NCI-H82 treated with DMSO at 0.1 percent for 48 hours (cell line): ENCODE measurements around the gene MDGA2.
"Not testable (repeated sequence)": the region's sequence is repeated elsewhere in the genome, so short reads cannot be mapped to it uniquely, and the experiment has no call there.

ENCODE experiments used
- DNase-seq: peaks from one replicate; lab custom pipeline; 2025; ENCODE audit not compliant: unreplicated experiment; lab: John Stamatoyannopoulos, UW

Gene MDGA2

GRCh38 chr14:47624126-47624525, 51.3 kb downstream of the MDGA2 start:
- DNase-seq = not testable (repeated sequence)

- no peak for DNase-seq
Observed at GRCh38 chr14:47619392-47619791, 56.0 kb downstream of the MDGA2 start.

DNA sequence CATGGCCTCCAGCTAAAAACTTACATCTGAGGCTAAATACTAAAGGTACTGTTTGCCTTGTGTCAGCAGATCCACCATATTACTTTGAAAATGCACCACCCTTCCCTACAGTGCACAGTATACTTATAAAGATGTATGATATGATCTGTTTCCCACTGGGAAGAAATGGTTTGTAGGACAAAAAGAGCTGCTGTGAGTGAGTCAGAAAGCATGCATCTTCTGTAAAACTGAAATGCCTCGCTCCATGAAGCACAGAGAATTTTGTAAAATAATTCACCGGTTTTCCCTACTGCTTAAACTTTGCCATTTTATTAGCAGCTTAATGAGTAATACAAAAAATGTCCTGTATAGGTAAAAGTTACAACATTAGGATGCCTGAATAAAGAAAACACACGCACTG, 68.8 kb downstream of the MDGA2 start:
- no peak for DNase-seq

GRCh38 chr14:47596860-47597259, 78.5 kb downstream of the MDGA2 start:
- DNase-seq = no peak

GRCh38 chr14:47596232-47596631, 79.2 kb downstream of the MDGA2 start:
- DNase-seq = no peak

DNA sequence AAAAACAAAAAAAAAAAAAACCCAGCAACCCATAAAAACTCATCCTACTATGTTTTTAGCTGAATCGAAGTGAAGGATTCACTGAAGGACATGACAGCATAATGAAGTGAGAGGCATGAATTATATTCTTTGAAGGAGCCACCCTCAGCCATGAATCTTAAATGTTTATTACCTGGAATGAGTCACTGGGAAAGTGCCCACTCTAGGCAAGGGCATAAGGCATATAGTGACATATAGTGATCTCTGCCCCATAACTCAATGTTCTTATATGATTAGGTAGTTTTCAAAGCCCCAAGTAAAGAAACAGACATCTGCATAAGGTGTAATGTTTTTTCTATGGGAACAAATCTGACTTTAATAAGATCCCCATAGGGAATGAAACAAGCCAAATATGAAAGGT, 79.9 kb downstream of the MDGA2 start:
- no peak for DNase-seq

DNA sequence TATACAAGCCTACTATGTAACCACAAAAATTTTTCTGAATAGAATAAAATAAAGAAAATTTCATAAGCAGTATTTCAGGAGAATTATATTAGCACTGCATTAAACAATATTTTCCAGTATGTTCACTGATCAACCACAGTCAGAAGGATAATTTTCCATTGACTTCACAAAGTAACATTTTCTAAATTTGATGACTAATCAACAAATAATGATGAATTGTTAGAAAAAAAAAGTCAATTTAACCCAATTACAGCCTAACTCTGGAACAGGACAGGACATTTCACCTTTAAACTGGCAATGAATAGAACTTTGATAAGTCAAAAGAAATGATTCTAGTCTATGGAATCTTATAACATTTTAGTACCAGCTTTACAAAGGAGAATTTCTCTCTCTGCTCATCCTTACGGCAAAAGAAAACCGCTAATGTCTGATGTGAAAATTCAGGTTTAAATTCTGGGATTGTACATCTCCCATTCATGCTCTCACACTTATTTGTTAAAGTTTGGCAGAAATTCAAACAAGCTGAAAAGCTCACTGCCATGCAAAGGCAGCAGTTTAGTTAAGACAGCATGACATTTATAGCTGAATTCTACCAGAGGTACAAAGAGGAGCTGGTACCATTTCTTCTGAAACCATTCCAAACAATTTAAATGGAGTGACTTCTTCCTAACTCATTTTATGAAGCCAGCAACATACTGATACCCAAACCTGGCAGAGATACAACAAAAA, 84.5 kb downstream of the MDGA2 start:
- DNase-seq = no peak

DNA sequence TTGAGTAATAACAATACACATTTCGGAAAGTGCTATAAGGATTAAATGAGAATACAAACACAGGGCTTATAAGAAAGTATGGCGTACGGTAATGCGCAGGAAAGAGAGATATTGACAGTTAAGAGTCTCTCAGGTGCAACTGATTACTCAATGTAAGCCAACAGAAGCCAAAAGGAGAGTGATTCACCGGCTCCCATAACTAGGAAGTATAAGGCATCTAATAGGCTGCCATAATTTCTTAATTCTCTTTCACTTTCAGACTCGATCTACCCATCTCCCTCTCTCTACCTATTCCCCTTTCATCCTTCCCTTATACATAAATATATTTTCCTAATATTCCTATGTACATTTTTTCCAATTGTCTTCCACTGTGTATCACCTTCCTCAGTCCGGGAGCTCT, 90.0 kb downstream of the MDGA2 start:
- DNase-seq = no peak

- no peak for DNase-seq
Observed at GRCh38 chr14:47567273-47567672, 108.1 kb downstream of the MDGA2 start.

DNA sequence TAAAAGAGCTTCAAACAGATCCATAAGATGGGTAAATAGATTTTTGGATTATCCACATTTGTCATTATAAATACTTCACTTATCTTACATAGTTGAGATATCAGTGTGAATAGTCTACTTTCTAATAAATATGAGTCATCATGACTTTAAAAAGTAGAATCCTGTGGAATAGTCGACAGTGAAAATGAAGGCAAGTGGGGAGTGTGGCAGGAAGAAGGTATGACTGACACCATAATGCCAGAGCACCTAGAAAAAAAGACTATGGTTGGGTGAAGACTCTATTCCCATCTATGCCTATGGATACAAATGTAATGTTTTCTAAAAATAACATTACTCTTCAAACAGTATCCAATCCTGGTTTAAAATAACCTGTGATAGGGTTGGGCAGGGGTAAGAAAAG, 117.5 kb downstream of the MDGA2 start:
- no peak for DNase-seq

- no peak for DNase-seq
Observed at GRCh38 chr14:47555333-47555732, 120.1 kb downstream of the MDGA2 start.

DNA sequence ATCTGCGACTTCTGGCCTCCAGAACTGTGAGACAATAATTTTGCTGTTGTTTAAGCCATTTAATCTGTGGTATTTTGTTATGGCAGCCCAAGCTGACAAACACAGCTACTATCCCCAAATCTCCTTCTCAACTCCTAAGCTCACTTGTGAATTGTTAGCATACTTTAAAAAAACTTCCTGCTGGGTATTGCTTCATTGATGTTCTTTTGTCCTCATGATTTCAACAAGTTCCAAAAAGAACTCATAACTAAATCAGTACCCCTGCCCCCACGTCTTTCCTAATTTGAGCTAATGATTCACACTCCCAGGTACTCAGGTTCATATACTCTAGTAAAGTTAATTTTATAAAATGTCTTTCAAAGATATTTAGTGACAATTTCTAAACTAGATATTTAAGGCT, 125.5 kb downstream of the MDGA2 start:
- no peak for DNase-seq

DNA sequence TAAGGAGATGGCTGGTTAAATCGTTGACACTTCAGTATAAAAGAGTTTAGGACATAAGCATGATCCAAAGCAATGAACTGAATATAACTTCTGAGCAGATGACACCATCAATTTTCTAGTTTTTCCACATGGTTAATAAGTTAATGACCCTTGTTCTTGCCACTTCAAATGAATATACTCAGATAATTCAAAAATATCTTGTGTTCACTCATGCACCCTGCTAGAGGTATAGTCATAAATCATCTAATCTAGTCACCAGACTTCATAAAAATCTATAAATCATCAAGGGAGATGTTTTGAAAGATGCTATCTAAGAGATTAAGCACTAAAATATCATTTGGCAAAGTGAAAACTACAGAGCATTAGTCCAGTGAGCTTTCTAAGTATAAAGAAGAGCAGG, 131.9 kb downstream of the MDGA2 start:
- DNase-seq = no peak

DNA sequence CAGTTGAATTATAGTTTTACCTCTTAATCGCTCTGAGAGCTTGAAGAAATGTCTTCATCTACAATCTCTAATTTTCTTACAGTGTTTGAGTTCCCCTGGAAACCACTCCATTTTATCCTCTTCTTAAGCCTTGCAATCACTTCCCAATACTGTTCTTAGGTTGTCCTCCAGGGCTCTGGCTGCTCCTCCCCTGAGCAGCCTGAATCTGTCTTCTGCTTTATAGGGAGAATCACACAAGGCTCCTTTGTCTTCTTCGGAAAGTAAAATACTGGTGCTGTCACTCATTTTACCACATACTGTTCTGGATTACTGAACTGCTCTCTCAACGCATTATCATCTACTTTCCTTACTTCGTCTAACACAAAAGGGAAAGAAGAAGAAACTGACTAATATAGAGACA, 133.7 kb downstream of the MDGA2 start:
- no peak for DNase-seq

DNA sequence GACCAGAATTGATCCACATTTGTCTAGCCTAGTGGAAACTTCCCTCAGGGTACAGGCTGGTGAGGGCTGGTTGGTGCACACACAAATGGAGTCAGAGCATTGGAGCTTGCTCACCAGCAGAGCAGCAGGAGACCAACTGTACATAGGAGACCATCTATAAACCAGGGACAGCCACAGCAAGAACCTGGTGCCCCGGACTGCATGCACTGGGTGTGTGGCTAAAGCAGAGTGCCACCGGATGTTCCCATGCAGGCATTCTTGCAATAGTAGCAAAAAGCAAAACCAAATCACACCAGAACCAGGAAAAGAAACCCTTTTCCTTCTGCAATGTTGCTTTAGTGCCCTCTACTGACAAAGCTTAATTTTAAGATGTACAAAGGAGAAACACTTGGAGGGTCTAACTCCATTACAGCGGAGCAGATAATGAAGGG, 136.4 kb downstream of the MDGA2 start:
- peak; percentile 25 for DNase-seq

- no peak for DNase-seq
Observed at GRCh38 chr14:47536341-47536740, 139.1 kb downstream of the MDGA2 start.

GRCh38 chr14:47526591-47527244, 148.7 kb downstream of the MDGA2 start:
- no peak for DNase-seq

- no peak for DNase-seq
Observed at GRCh38 chr14:47524524-47524923, 150.9 kb downstream of the MDGA2 start.

- DNase-seq = no peak
Observed at GRCh38 chr14:47520382-47520781, 155.0 kb downstream of the MDGA2 start.

- no peak for DNase-seq
Observed at GRCh38 chr14:47511829-47512228, 163.6 kb downstream of the MDGA2 start.

GRCh38 chr14:47509957-47510356, 165.4 kb downstream of the MDGA2 start:
- DNase-seq = peak; percentile 11

DNA sequence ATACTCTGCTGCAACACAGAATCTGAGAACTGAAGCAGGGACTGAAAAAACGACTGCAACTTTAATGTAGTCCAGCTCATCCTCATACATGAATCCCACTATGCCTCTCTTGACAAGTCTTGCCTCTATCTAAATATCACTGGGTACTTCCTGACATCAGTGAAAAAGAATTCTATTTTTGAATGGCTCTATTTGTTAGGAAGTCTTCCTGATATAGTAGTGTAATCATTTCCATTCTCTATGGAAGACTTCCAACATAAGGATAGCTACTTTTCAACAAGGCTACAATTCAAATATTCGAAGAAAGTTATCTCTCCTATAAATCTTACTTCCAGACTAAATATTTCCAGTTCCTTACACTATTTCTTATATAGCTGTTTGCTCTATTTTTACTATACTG, 167.5 kb downstream of the MDGA2 start:
- DNase-seq = no peak

DNA sequence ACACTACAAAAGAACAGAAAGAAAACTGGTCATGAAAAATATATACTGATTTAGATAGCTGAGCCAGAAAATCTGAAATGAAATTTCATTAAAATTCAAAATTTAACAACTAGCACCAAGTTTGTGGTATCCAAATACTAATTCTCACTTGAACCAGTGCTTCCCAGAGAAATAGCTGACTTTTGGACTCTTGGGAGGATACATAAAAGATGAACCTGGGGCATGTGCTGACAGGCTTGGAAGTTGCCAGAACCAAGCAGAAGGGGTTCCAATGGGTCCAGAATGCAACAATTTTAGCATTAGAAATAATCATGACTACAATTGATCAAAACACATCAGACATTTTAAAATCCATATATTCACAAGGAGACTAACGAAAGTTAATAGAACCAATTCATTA, 175.0 kb downstream of the MDGA2 start:
- DNase-seq = no peak
